GM19351 (cell line): Measurements from ENCODE around the gene SH3BGR.

ENCODE experiments used
- ATAC-seq: cut with Tn5 transposase; IDR thresholded peaks from one replicate; pipeline ENCODE4 v1.9.1; 2021; ENCODE audit warnings: mild to moderate bottlenecking, moderate library complexity; ENCODE audit not compliant: unreplicated experiment

The SH3BGR gene

DNA sequence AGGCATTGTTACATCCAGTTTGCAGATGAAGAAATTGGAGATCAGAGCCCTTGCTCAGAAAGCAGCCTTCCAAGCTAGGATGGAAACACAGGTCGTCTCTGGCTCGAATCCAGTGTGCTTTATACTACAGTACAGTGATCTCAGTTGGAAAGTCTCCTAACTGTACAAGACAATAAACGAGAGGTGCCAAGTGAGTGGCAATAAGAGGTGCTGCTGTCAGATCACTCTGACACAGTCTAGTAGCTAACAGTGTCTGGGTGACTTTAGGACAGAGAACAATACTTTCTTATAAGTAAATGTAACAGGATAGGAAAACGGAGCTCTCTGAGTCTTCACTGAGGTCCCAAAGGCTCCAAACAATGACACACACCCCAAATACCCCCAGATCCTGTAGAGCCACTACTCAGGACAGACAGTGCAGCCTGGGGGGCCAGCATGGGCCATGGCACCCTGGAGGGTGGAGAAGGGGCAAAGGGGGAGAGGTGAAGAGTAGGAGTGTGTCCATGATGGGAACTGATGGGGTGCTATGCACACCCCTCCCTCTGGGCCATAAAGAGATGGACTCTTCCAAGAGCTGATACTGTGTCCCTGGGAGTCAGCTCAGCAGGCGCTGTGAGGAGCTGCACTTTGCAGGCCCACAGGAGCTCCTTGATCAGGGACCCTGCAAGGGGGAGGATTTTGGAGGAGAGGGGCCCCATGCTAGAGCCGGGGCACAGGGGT lies 3.3 kb downstream of the SH3BGR start:
- ATAC-seq: no peak

DNA sequence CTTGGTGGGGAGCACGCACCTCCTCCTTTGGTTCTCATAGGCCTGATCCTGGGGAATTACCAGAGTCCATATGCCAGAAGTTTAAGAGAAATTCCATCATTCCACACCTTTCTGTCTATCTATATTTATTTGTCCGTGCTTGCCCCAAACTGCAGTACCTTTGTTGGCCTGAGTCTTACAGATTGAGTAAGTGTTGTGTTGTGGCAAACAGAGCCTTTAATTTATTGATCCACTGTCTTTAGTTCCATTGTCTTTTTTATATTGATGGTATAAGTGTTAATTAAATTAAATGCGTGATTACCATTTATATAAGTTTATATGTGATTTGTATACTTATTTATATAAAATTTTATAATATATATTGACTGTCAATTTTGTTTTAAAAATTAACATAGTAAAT lies 4.9 kb downstream of the SH3BGR start:
- ATAC-seq: no peak

DNA sequence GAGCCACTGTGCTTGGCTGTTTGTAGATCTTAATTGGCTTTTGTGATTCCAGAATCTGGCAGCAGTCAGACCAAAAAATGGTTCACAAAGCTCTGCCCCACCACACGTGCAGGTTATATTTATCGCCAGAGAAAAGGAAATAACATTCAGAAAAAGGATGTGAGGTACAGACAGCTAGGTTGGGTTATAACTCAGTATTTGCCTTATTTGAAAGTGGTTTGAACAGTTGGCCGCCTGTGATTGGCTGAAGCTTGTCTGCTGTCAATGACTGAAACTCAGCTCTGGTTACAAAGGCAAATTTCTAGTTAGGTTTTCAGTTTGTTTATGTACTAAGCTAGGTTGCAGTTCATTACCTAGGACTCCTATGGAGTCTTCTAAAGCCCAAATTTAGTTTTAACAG lies 9.6 kb downstream of the SH3BGR start:
- ATAC-seq: peak; percentile 74

DNA sequence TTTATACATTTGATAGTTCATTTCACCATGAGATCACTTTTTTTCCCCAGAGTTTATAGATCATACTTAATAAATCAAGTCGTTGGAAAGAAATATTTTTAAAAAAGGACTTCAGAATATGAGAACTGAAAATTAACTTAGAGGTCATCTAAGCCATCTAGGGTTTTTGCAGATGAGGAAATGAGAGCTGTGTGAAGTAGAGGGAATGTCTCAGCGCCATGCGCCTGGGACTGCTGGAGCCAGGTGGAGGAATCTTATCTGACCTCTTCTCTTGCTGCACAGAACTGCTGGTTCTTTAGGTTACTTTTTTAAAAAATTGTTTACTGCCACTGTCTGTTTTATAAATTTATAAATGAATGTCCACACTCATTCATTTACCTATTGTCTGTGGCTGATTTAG lies 11.5 kb downstream of the SH3BGR start:
- no peak for ATAC-seq

DNA sequence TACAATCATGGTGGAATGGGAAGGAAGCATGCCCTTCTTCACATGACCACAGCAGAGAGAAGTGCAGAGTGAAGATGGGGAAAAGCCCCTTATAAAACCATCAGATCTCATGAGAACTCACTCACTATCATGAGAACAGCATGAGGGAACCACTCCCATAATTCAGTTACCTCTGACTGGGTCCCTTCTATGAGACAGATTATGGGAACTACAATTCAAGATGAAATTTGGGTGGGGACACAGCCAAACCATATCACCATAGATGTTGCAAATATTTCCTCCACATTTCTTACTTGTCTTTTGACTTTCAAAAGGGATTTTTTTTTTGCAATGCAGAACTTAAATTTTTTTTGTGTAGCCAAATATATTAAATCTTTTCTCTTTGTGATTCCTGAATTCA lies 14.8 kb downstream of the SH3BGR start:
- ATAC-seq: no peak

DNA sequence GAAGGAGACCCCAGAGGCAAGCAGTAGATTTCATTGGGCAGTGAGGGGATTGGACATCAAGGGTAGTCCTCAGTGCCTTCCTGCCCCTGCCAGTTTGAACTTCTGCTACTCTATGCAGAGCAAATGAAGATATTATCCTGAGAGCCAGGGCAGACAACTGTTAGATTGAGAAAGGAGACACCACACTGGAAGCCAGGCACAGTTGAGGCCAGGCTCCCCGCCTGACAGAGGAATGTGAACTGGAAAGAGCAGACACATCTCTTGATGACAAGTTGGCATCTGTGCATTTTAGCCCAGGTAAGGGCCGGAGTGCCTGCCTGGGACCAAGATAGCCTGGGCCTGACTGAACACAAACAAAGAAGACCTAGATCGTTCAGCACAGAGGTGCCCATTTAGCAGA lies 16.0 kb downstream of the SH3BGR start:
- no peak for ATAC-seq

DNA sequence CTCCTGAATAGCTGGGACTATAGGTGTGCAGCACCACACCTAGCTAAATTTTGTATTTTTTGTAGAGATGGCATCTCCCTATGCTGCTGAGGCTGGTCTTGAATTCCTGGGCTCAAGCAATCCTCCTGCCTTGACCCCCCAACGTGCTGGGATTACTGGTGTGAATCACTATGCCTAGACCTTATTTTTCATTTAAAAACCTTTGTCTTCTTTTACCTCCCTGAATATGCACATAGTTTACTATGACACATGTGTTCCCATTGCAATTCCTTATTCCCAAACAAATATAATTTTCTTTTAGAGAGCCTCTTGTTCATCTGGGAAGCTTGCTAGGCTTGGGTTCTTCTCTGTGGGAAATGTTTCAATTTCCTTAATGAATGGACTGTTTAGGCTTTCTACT lies 16.8 kb downstream of the SH3BGR start:
- ATAC-seq: no peak

DNA sequence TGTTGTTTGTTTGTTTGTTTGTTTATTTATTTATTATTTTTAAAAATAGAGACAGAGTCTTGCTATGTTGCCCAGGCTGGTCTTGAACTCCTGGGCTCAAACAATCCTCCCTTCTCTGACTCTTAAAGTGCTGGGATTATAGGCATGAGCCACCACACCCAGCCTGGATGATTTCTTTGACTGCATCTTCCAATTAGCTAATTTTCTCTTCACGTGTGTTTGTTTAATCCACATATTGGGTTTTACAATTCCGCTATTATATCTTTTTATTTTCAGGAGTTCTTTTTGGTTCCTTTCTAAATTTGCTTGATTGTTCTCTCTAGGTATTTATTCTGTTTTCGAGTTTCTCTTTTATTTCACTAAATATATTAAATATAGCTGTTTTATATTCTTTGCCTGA lies 19.8 kb downstream of the SH3BGR start:
- no peak for ATAC-seq

DNA sequence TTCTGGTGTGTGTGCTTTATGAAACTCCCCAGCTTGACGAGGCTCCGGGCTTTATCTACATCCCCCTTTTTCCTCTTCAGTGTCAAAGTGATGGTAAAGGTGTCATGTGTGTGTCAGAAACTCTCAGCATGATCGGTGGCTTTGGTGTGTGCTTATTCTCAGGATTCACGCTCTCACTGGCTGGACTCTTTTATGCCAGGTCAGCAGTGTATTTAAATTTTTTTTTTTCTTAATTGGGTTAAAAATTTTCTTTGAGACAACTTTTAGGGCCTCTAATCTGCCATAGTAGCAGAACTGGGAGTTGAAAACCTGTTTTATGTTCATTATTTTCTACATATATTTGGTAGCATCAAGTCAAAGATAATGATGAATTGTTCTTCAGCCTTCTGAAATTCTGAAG lies 21.0 kb downstream of the SH3BGR start:
- ATAC-seq: no peak

DNA sequence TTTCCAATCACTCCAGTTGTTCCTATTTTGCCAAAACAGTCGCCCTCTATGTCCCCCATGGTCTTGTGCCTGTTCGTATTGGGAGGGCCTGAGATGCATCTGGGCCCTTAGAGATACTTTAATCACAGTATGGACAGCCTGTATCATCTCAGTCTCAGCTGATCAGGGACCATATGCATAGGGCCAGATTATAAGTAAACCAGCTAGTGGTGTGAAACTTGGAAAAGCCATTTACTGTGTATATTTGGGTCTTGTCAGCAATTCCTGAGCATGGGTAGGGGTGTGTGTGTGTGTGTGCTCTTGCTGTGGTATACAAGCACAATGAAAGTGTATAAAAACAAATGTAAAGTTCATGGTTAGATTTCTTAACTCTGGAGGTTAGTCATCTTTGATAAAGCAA lies 22.8 kb downstream of the SH3BGR start:
- no peak for ATAC-seq

DNA sequence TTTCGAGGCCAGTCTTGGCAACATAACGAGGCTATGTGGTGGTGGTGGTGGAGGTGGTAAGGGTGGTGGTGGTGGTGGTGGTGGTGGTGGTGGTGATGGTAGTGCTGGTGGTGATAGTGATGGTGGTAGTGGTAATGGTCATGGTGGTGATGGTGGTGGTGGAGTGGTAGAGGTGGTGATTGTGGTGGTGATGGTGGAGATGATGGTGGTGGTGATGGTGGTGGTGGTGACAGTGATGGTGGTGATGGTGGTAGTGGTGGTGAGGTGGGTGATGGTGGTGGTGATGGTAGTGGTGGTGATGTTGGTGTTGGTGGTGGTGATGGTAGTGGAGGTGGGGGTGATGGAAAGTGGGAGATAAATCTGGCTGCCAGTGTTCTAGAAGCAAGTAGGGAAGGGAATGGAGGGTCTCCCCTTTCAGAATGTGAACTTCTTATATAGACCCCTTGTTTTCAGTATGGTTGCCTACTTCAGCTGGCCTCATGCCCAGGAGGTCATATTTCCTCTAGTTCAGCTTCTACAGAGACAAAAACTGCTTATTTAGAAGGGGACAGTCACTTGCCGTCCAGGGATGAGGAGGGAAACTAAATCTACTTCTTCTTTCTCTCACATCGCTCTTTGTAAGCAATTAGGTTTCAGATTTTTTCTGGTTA lies 27.5 kb downstream of the SH3BGR start:
- ATAC-seq: no peak

DNA sequence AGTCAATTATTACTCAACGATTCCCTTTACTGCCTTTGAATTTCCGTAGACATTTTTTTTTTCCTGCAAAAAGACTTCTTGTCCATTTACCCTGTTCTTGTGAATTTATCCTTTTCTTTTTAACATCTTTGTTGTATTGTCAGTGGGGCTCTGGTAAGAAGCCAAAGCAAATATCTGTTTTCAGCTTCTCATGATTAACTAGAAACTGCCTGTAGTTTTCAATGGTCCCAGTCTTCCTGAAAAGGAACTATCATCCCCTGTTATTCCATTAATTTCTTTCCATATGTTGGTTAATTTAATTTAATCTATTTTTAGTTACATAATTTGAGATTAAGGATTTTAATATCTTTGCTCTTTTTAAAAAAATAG lies 28.0 kb downstream of the SH3BGR start:
- no peak for ATAC-seq

DNA sequence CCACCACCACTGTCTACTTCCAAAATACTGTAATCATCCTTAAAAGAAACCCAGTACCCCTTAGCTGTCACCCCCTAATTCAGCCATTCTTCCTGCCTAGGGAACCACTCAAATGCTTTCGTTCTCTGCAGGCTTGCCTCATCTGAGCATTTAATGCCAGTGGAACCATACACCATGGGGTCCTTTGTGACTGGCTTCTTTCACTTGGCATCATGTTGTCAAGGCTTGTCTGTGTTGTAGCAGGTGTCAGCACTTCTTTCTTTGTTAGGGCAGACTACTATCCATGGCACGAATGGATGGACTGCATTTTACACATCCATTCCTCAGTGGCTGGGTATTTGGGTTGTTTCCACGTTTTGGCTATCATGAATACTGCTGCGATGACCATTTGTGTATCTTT lies 28.5 kb downstream of the SH3BGR start:
- ATAC-seq: no peak

DNA sequence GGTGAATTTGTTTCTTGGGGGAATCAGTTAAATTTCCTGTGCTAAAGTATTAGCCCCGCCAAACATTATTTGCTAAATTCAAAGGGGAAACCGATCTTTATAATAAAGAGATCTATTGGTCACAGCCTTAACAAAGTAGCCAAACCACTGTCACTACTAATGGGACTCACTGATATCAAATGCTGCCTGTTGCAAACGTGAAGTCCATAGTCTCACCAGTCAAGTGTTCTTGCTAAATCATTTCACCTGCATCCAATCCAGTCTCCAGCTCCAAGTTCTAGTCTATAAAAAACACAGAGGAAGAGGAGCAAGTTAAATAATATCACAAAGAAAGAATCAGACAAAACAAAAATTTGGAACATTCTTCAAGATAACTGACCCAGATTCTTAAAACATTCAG lies 30.1 kb downstream of the SH3BGR start:
- ATAC-seq: no peak

DNA sequence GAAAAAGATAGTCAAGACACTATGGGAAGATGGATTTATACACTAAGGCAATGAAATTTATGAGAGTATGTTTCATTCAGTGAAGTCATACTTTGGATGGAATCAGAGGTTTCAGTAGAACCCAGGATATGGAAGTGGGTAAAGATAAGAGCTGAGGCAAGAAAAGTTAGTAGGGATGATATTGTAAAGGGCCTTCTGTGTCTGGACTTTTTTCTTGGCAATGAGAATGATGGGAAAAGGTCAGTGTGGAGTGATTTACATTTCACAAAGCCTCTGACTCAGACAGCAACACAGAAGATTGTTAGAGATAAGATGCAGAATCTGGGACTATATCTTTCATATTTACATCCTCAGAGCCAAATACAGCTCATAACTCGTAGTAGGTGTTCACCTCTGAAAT lies 32.1 kb downstream of the SH3BGR start:
- ATAC-seq: no peak

DNA sequence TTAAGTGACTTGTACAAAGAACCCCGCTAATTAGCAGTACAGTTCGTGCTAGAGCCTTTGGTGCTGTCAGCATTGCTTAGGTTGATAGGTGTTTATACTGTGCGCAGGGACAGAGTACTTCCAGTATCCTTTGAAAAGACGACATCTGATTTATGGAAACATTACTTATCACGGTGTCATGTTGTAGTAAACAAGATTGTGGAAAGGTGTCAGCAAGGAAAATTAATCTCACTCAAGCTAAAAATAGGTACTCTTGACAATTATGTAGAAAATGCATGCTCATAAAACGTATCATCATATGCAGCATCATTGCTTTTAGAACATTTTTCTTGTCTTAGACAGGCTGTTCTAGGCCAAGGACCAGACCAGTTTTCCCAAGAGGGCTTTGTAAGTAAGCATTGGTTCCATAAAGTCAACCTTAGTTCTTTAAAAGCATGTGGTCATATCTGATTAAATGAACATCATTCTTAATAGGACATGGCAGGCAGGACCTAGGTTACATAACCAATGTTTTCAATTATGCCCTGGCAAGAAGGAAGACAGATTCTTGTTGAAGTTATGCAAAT lies 33.0 kb downstream of the SH3BGR start:
- no peak for ATAC-seq

DNA sequence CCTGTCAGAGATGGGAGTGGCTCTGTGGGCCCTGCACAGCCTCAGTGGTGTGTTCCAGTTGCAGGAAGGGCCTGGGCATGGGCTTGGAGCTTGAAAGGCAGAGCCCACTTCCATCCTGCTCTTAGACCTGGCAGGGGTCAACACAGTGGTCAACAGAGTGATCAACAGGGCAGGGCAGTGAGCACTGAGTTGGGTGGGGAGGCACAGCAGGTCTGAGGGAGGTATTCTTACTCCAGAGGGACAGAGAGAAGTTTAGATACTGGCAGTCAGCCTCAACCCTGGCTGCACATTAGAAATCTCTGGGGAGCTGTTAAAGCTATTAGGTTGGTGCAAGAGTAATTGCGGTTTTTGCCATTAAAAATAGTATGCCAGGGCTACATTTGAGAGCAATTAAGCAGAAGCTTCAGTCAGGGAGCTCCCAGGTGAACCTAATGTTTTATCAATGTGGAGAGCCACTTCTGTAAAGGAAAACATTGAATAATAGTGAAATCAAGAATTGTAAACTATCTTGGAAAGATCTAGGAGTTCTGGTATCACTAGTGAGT lies 37.7 kb downstream of the SH3BGR start:
- ATAC-seq: no peak

DNA sequence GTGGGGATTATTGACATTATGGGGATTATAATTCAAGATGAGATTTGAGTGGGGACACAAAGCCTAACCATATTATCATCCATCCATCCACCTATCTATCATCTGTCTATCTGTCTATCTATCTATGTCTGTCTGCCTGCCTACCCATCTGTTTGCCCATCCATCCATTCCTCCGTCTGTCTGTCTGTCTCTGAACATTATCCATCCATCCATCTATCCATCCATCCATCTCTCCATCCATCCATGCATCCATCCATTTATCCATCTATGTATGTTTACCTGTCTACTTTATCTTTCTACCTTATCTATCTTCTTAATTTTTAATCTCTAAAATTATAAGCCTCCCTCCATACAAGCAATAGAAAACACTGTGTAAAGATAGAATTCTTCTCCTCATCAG lies 47.4 kb downstream of the SH3BGR start:
- no peak for ATAC-seq

DNA sequence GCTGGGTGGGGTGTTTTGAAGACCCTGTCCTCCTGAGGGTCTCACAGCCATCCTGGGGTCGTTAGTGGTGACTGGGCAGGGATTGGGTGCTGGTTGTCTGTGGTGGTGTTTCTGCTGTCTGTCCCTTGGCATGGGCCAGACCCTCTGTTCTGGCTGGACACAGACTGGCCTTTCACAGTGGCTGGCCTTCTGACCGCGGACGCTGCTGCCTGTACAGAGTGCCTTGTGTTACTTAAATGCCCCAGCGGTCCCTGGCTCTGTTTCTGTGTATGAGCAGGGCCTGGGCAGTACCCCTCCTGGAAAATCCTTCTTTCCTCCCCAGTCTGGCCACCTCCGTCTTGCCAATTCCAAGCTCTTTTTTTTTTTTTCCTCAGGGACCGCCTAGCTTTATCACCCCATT lies 50.9 kb downstream of the SH3BGR start:
- ATAC-seq: no peak

DNA sequence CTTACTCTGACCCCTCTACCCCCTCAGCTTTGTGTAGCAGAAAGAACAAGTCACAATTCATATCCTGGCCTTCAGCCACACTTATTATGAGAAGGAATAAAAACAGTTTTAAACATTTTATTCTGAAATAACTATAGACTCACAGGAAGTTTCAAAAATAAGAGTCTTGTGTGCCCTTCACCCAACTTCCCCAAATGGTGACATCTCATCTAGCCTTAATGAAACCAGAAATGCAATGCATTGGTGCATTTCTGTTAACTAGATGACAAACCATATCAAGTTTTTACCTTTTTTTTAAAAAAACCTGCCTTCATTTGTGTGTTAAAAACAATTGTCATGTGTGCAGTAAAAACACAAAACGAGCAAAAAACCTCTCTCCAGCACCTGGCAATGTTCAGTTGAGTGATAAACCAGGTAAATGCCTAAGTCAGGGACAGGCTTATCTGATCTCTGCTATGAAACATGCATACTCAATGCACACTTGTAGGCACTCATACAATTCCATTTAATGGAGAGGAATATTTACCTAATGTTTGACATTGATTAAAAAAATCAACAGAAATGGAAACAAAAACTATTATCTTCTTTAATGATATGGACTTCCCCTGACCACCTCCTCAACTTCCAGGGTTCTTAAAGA lies 51.5 kb downstream of the SH3BGR start:
- no peak for ATAC-seq

DNA sequence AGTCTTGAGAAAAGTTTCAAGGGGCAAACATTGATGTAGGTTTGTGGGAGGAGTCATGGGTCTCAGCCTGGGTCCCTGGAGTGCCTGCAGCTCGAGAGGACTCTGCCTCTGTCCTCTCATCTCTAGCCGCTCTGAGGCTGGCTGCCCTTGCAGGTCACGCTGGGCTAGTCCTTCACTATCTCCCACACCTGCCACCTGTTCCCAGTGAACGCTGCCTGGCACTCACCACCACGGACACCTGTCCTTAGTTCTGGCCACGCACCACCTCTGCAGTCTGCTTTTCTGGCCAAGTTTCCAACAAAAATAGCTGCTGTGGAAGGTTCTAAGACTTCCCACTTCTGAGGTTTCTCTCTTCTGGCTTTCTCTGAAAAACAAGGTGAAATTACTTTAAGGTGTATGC lies 52.5 kb downstream of the SH3BGR start:
- no peak for ATAC-seq

DNA sequence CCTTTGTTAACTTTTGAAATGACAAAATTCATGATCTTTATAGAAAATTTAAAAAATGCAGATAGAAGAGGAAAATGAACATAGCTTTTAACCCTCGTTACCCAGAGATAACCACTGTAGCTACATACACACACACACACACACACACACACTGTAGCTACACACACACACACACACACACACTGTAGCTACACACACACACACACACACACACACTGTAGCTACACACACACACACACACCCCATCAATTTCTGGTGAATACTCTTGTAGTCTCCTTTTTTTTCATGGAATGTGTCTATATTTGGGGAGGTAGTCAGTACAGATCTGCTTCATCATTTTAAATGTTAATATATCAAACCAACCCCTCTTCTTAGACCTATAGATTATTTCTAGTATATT lies 58.5 kb downstream of the SH3BGR start:
- ATAC-seq: no peak
